Measurements from ENCODE around the gene KLRF2.

DNA sequence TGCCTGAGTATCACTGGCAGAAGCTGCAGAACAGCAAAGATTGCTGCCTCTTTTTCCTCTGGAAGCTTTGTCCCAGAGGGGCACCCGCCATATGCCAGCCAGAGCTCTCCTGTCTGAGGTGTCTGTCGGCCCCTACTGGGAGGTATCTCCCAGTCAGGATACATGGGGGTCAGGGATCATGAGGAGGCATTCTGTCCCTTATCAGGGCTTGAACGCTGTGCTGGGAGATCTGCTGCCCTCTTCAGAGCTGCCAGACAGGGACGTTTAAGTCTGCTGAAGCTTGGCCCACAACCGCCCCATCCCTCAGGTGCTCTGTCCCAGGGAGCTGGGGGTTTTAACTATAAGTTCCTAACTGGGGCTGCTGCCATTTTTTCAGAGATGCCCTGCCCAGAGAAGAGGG lies 32.4 kb upstream of the KLRF2 start:
- TF ChIP-seq, protein P1, sequence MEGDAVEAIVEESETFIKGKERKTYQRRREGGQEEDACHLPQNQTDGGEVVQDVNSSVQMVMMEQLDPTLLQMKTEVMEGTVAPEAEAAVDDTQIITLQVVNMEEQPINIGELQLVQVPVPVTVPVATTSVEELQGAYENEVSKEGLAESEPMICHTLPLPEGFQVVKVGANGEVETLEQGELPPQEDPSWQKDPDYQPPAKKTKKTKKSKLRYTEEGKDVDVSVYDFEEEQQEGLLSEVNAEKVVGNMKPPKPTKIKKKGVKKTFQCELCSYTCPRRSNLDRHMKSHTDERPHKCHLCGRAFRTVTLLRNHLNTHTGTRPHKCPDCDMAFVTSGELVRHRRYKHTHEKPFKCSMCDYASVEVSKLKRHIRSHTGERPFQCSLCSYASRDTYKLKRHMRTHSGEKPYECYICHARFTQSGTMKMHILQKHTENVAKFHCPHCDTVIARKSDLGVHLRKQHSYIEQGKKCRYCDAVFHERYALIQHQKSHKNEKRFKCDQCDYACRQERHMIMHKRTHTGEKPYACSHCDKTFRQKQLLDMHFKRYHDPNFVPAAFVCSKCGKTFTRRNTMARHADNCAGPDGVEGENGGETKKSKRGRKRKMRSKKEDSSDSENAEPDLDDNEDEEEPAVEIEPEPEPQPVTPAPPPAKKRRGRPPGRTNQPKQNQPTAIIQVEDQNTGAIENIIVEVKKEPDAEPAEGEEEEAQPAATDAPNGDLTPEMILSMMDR (IDR thresholded peaks at IDR 0.05; ENCODE audit: insufficient read depth, low read length) = no peak
- no peak for TF ChIP-seq POLR2AphosphoS5 (IDR thresholded peaks at IDR 0.05; ENCODE audit: low read depth)
- TF ChIP-seq, protein P2, sequence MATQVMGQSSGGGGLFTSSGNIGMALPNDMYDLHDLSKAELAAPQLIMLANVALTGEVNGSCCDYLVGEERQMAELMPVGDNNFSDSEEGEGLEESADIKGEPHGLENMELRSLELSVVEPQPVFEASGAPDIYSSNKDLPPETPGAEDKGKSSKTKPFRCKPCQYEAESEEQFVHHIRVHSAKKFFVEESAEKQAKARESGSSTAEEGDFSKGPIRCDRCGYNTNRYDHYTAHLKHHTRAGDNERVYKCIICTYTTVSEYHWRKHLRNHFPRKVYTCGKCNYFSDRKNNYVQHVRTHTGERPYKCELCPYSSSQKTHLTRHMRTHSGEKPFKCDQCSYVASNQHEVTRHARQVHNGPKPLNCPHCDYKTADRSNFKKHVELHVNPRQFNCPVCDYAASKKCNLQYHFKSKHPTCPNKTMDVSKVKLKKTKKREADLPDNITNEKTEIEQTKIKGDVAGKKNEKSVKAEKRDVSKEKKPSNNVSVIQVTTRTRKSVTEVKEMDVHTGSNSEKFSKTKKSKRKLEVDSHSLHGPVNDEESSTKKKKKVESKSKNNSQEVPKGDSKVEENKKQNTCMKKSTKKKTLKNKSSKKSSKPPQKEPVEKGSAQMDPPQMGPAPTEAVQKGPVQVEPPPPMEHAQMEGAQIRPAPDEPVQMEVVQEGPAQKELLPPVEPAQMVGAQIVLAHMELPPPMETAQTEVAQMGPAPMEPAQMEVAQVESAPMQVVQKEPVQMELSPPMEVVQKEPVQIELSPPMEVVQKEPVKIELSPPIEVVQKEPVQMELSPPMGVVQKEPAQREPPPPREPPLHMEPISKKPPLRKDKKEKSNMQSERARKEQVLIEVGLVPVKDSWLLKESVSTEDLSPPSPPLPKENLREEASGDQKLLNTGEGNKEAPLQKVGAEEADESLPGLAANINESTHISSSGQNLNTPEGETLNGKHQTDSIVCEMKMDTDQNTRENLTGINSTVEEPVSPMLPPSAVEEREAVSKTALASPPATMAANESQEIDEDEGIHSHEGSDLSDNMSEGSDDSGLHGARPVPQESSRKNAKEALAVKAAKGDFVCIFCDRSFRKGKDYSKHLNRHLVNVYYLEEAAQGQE (IDR thresholded peaks at IDR 0.05; ENCODE audit: insufficient replicate concordance, low read depth) = no peak

Data from HL-60 (cell line).